HG03103 (cell line): ENCODE data around the gene IL34.

Source experiments
- ATAC-seq: cut with Tn5 transposase; IDR thresholded peaks from one replicate; pipeline ENCODE4 v1.9.1; 2021; ENCODE audit warnings: low read depth; ENCODE audit not compliant: unreplicated experiment

The IL34 gene

GRCh38 chr16:70698901-70699300, 52.5 kb downstream of the IL34 start:
- ATAC-seq: no peak

- ATAC-seq: no peak
Measured at GRCh38 chr16:70699696-70700095, 53.3 kb downstream of the IL34 start.

- ATAC-seq: no peak
Measured at GRCh38 chr16:70700101-70701020, 54.0 kb downstream of the IL34 start.

- ATAC-seq: no peak
Measured at GRCh38 chr16:70701036-70701435, 54.7 kb downstream of the IL34 start.

- no peak for ATAC-seq
Measured at GRCh38 chr16:70701596-70701995, 55.2 kb downstream of the IL34 start.

- no peak for ATAC-seq
Measured at GRCh38 chr16:70701998-70702397, 55.6 kb downstream of the IL34 start.

GRCh38 chr16:70702624-70703023, 56.3 kb downstream of the IL34 start:
- no peak for ATAC-seq

GRCh38 chr16:70703041-70703834, 56.9 kb downstream of the IL34 start:
- ATAC-seq: no peak

GRCh38 chr16:70703835-70704381, 57.5 kb downstream of the IL34 start:
- no peak for ATAC-seq

GRCh38 chr16:70704586-70704985, 58.2 kb downstream of the IL34 start:
- ATAC-seq: no peak

GRCh38 chr16:70705056-70705455, 58.7 kb downstream of the IL34 start:
- no peak for ATAC-seq

GRCh38 chr16:70706948-70707465, 60.6 kb downstream of the IL34 start:
- ATAC-seq: no peak

- no peak for ATAC-seq
Measured at GRCh38 chr16:70708366-70709246, 62.2 kb downstream of the IL34 start.

GRCh38 chr16:70709457-70709856, 63.1 kb downstream of the IL34 start:
- ATAC-seq: no peak

- no peak for ATAC-seq
Measured at GRCh38 chr16:70709942-70710341, 63.6 kb downstream of the IL34 start.
